ENCODE results near the gene CENPE.

Gene CENPE

GRCh38 chr4:103105558-103106356, 92.4 kb downstream of the CENPE start:
- H3K9me3 ChIP-seq (ENCODE audit: control insufficient read depth, insufficient read depth, low read length), result no peaks in the 10 kb centered on the region
- no peaks in the 10 kb centered on the region for H3K4me1 ChIP-seq (ENCODE audit: insufficient read depth, low read length)
- peaks cover 9% of the 10 kb centered on the region for H3K36me3 ChIP-seq (ENCODE audit: insufficient read depth, low read length)
- no peak overlapping the region for H3K9ac ChIP-seq (ENCODE audit: low read depth, low read length)

GRCh38 chr4:103104886-103105285, 93.3 kb downstream of the CENPE start:
- H3K4me1 ChIP-seq (ENCODE audit: insufficient read depth, low read length), result no peaks in the 10 kb centered on the region
- no peaks in the 10 kb centered on the region for H3K9me3 ChIP-seq (ENCODE audit: control insufficient read depth, insufficient read depth, low read length)
- H3K36me3 ChIP-seq (ENCODE audit: insufficient read depth, low read length), result peaks cover 9% of the 10 kb centered on the region
- no peak overlapping the region for H3K9ac ChIP-seq (ENCODE audit: low read depth, low read length)

- peaks cover 5% of the 10 kb centered on the region; the same call in 1 of the 2 replicates for H3K4me1 ChIP-seq (ENCODE audit: insufficient read depth, low read length)
- H3K9me3 ChIP-seq (ENCODE audit: control insufficient read depth, insufficient read depth, low read length), result no peaks in the 10 kb centered on the region
- no peak overlapping the region for H3K9ac ChIP-seq (ENCODE audit: low read depth, low read length)
- no peaks in the 10 kb centered on the region for H3K36me3 ChIP-seq (ENCODE audit: insufficient read depth, low read length)
These were observed 97.5 kb downstream of the CENPE start for GRCh38 chr4:103100691-103101090.

- no peaks in the 10 kb centered on the region for H3K36me3 ChIP-seq (ENCODE audit: insufficient read depth, low read length)
- peaks cover 5% of the 10 kb centered on the region; the same call in 1 of the 2 replicates for H3K4me1 ChIP-seq (ENCODE audit: insufficient read depth, low read length)
- H3K9me3 ChIP-seq (ENCODE audit: control insufficient read depth, insufficient read depth, low read length), result no peaks in the 10 kb centered on the region
- peak within 1 kb of the TSS; percentile 55 for H3K9ac ChIP-seq (ENCODE audit: low read depth, low read length)
These were observed 98.3 kb downstream of the CENPE start, which contains the start of gene BDH2 for GRCh38 chr4:103099691-103100392. Gene BDH2, minus strand, starts transcription at chr4:103099834. Its CDS starts 3,580 bp downstream, at chr4:103096254.

GRCh38 chr4:103098756-103099440, 99.2 kb downstream of the CENPE start:
- peak overlapping the region; percentile 55 for H3K9ac ChIP-seq (ENCODE audit: low read depth, low read length)
- no peaks in the 10 kb centered on the region for H3K9me3 ChIP-seq (ENCODE audit: control insufficient read depth, insufficient read depth, low read length)

GRCh38 chr4:103098341-103098740, 99.8 kb downstream of the CENPE start:
- Histone ChIP-seq H3K9me3 (ENCODE audit: control insufficient read depth, insufficient read depth, low read length) (no peaks in the 10 kb centered on the region), H3K36me3 (ENCODE audit: insufficient read depth, low read length) (no peaks in the 10 kb centered on the region), H3K9ac (ENCODE audit: low read depth, low read length) (no peak overlapping the region), H3K4me1 (ENCODE audit: insufficient read depth, low read length) (peaks cover 5% of the 10 kb centered on the region; the same call in 1 of the 2 replicates)

More at GRCh38 chr4:103098756-103099440, 99.2 kb downstream of the CENPE start:
- Histone ChIP-seq H3K4me1 (ENCODE audit: insufficient read depth, low read length) (peaks cover 5% of the 10 kb centered on the region; the same call in 1 of the 2 replicates), H3K36me3 (ENCODE audit: insufficient read depth, low read length) (no peaks in the 10 kb centered on the region)

GRCh38 chr4:103097112-103097511, 101.0 kb downstream of the CENPE start:
- Histone ChIP-seq H3K9me3 (ENCODE audit: control insufficient read depth, insufficient read depth, low read length) (no peaks in the 10 kb centered on the region), H3K36me3 (ENCODE audit: insufficient read depth, low read length) (no peaks in the 10 kb centered on the region), H3K4me1 (ENCODE audit: insufficient read depth, low read length) (peaks cover 5% of the 10 kb centered on the region; the same call in 1 of the 2 replicates), H3K9ac (ENCODE audit: low read depth, low read length) (no peak overlapping the region)

GRCh38 chr4:103095080-103095479, 103.1 kb downstream of the CENPE start:
- Histone ChIP-seq H3K4me1 (ENCODE audit: insufficient read depth, low read length) (peaks cover 5% of the 10 kb centered on the region; the same call in 1 of the 2 replicates), H3K36me3 (ENCODE audit: insufficient read depth, low read length) (no peaks in the 10 kb centered on the region; the same call in 1 of the 2 replicates), H3K9ac (ENCODE audit: low read depth, low read length) (no peak overlapping the region), H3K9me3 (ENCODE audit: control insufficient read depth, insufficient read depth, low read length) (no peaks in the 10 kb centered on the region)

GRCh38 chr4:103092245-103092644, 105.9 kb downstream of the CENPE start:
- H3K9me3 ChIP-seq (ENCODE audit: control insufficient read depth, insufficient read depth, low read length), result no peaks in the 10 kb centered on the region
- H3K4me1 ChIP-seq (ENCODE audit: insufficient read depth, low read length), result no peaks in the 10 kb centered on the region
- H3K36me3 ChIP-seq (ENCODE audit: insufficient read depth, low read length), result peaks cover 2% of the 10 kb centered on the region
- H3K9ac ChIP-seq (ENCODE audit: low read depth, low read length), result no peak overlapping the region

GRCh38 chr4:103091601-103092223, 106.4 kb downstream of the CENPE start:
- Histone ChIP-seq H3K36me3 (ENCODE audit: insufficient read depth, low read length) (peaks cover 3% of the 10 kb centered on the region), H3K9me3 (ENCODE audit: control insufficient read depth, insufficient read depth, low read length) (no peaks in the 10 kb centered on the region), H3K9ac (ENCODE audit: low read depth, low read length) (no peak overlapping the region), H3K4me1 (ENCODE audit: insufficient read depth, low read length) (no peaks in the 10 kb centered on the region)

- no peaks in the 10 kb centered on the region for H3K9me3 ChIP-seq (ENCODE audit: control insufficient read depth, insufficient read depth, low read length)
- no peaks in the 10 kb centered on the region for H3K4me1 ChIP-seq (ENCODE audit: insufficient read depth, low read length)
- H3K9ac ChIP-seq (ENCODE audit: low read depth, low read length), result no peak overlapping the region
- peaks cover 3% of the 10 kb centered on the region for H3K36me3 ChIP-seq (ENCODE audit: insufficient read depth, low read length)
These were observed 108.7 kb downstream of the CENPE start for GRCh38 chr4:103089481-103089880.

- H3K36me3 ChIP-seq (ENCODE audit: insufficient read depth, low read length), result peaks cover 3% of the 10 kb centered on the region
These were observed 111.6 kb downstream of the CENPE start for GRCh38 chr4:103086551-103086950.

GRCh38 chr4:103085555-103086196, 112.5 kb downstream of the CENPE start:
- no peaks in the 10 kb centered on the region for H3K9me3 ChIP-seq (ENCODE audit: control insufficient read depth, insufficient read depth, low read length)
- H3K4me1 ChIP-seq (ENCODE audit: insufficient read depth, low read length), result no peaks in the 10 kb centered on the region
- peaks cover 3% of the 10 kb centered on the region for H3K36me3 ChIP-seq (ENCODE audit: insufficient read depth, low read length)
- no peak overlapping the region for H3K9ac ChIP-seq (ENCODE audit: low read depth, low read length)

More at GRCh38 chr4:103086551-103086950, 111.6 kb downstream of the CENPE start:
- Histone ChIP-seq H3K4me1 (ENCODE audit: insufficient read depth, low read length) (no peaks in the 10 kb centered on the region), H3K9ac (ENCODE audit: low read depth, low read length) (no peak overlapping the region), H3K9me3 (ENCODE audit: control insufficient read depth, insufficient read depth, low read length) (no peaks in the 10 kb centered on the region)
